GM18870 (cell line): ENCODE data around the gene ZRANB1.
"Not testable (repeated sequence)": the region's sequence is repeated elsewhere in the genome, so short reads cannot be mapped to it uniquely, and the experiment has no call there.

Source experiments
- ATAC-seq: cut with Tn5 transposase; IDR thresholded peaks from one replicate; pipeline ENCODE4 v1.9.1; 2021; ENCODE audit warnings: moderate library complexity; ENCODE audit not compliant: unreplicated experiment

Gene ZRANB1

DNA sequence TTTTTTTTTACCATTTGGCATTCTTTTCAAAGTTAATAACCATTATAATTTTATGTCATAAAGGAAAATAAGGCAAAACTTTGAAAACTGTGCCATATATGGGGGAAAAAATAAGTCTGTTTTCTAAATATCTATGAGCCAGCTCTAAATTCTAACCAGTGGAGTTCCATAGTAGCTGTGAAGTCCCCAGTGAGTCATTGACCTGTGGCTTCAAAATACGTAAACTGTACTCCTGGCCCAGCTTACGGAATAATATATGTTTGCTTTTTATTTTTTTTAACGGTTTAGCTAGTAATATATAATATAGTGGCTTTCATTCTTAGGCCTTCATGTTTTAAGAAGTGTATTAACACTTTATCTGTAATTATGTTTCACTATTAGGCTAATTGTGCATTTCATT, 20.5 kb downstream of the ZRANB1 start:
- ATAC-seq = no peak

DNA sequence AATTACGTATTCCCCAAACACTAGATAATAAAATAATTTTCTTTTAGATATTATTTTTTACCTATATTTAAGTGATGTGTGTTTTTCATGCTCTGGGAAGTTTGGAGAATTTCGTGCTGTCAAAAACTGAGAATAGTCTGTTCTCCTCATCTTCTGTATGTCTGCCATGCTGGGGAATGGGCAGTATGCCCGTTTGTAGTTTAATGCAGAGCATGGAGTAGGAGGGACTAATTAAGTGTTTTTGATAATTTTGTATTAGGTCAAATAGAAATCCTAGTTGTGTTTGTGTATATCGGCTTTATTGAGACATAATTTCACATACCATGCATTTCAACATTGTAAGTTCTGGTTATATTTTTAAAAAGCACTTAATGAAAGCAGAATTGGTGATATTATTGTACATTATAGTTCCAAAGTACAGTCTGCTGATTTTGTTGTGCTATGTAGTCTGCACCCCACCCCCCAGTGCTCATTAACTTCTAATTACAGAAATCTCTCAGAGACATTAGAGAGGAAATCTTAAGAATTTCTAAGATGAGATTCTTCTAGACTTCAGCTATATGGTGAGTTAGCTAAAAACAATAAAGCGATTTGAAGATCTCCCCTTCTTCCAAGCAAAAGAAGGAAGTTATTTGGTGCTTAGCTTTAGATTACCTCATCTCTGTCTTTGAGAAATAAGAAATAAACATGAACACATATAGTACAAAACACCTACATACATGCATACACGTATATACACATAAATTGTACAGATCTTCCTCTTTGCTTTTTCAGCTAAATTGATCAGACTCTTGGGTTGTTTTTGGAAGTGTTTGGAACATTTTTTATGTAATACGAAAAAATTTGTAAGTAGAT, 22.2 kb downstream of the ZRANB1 start:
- no peak for ATAC-seq

DNA sequence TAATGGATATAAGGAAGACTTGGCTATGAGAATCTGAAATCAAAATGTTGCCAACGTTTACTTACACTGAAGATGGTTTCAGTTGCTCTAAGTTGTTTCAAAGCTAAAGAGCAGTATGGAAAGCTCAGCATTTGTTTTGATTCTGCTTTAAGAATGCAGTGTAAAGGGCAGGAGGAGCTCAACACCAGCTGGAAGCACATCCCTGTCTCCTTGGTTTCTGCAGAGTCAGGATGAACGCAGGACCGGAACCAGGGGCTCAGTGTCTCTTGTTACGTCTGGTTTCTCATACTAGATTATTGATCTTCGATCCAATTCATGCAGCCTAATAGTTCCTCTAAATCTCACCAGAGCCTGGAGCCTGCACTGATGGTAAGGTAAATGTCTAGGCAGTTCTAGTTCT, 24.1 kb downstream of the ZRANB1 start:
- ATAC-seq = no peak

DNA sequence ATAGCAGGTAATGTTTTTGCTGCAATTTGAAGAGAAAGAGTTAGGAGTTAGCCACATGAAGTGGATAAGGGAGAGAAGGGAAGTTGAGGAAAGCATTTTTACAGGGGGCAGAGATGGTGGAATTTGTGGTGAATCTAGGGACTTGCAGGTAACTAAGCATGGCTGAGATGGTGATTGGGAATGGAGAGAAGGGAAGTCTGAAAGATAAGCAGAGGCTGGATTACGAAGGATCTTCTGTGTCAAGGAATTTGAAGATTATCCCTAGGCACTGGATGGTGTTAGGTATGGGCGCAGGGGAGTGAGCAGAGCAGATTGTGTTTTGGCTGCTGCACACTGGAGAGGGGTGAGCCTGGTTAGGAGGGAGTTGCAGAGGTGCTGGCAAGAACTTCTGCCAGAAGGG, 25.3 kb downstream of the ZRANB1 start:
- ATAC-seq = no peak

DNA sequence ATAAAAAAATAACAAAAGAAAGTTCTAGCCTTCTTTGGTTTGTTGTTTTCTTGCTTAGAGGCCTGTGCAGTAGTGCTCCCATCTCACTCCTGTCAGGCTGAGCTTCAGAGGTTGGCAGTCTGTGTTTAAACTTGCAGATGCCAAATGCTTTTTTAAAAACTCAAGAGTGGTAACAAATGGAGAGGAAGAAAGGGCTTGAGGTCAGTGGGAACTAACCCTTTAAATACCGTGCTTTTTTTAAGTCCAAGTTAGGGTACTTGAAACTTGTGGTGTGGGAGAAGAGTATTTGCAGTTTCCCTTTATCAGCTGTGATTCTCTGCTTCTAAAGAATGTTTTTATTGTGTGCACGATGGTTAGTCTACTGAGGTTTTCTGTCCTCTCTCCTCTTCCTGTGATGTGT, 29.4 kb downstream of the ZRANB1 start:
- peak; percentile 37 for ATAC-seq

DNA sequence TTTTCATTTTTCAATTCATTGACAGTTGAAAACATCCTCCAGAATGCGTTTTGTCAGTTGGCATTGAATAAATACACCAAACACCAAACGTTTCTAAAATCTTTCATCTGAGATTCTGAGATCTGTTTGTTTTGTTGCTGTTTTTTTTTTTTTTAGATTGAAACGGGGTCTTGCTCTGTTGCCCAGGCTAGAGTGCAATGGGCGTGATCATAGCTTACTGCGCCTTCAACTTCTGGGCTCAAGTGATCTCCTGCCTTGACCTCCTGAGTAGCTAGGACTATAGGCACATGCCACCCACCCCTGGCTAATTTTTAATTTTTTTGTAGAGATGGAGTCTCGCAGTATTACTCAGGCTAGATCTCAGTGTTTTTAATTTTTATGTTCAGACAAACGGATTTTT, 30.7 kb downstream of the ZRANB1 start:
- ATAC-seq = no peak

DNA sequence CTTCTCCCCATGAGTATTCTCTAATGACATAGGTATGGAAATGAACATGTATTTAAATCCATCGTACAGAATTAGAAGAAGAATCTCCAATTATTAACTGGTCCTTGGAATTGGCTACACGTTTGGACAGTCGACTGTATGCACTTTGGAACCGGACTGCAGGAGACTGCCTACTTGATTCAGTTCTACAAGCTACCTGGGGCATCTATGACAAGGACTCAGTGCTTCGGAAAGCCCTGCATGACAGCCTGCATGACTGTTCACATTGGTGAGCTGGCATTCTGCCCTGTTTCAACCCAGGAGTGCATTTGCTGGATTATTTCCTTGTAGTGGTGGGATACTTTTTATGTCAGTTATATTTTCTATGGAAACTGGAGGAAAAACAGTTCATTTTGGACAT, 32.2 kb downstream of the ZRANB1 start:
- ATAC-seq = no peak

DNA sequence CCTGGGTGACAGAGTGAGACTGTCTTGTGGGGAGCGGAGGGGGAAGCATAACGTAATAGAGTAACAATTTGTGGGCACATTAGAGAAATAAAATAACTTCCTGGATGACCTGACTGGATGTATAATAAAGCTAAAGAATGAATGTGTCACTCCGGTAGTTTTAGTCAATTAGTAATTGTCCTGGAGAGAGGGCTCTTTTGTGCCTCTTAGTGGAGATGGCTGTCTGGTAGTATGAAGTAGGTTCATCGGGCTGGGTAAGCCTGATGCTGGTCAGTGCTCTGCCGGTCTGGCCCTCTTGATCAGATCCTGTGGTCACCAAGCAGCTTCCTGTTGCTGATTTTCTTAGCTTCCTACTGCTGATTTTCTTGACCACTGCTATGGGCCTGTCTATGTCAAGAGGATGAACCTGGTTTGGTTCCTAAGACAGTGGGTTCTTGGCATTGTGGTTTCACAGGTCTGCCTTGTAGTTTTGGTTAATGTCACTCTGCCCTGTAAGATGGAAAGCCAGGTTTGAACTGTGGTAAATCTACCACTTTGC, 34.1 kb downstream of the ZRANB1 start:
- ATAC-seq = peak; percentile 70

DNA sequence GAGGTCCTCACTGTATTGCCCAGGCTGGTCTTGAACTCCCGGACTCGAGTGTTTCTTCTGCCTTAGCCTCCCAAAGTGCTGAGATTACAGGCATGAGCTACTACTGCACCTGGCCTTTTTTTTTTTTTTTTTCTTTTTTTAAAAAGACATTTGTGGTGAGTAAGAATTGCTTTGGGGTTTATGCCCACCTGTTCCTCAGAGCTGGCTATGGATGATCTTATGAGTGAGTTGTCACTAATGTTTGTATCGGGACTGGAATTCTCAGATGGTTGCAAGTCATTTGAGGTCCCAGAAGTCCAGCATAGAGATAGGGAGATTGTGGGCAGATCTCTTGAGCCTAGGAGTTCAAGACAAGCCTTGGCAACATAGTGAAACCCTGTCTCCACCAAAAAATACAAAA, 35.2 kb downstream of the ZRANB1 start:
- ATAC-seq = no peak

DNA sequence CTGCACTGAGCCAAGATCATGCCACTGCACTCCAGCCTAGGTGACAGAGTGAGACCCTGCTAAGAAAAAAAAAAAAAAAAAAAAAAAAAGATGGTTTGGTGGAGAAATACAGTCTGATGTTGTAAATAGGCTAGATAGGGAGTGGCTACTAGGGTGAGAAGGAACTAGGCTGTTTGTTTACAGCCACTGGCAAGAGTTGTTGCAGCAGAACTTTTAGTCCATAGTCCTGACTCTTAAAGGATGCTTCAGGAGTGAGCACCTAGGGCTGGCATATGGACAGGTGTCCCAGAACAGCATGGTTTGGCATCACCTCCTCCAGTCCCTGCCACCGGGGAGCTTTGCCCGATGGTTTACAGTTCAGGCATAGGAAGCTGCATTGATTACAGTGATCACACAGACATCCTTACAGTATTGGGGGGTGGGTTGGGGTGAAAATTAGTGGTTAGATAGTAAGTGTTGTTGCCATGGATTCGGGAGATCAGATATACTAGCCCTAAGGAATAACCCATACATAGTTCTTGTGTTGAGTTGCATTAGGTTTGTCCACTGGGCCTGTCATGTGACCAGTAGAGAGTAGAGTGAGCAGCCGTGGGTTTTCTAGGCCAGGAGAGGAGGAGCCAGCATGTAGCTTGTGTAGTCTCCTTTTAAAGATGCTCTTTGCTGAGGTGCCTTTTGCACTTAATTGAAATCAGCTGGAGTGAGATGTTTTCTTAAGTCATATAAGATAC, 35.9 kb downstream of the ZRANB1 start:
- no peak for ATAC-seq

DNA sequence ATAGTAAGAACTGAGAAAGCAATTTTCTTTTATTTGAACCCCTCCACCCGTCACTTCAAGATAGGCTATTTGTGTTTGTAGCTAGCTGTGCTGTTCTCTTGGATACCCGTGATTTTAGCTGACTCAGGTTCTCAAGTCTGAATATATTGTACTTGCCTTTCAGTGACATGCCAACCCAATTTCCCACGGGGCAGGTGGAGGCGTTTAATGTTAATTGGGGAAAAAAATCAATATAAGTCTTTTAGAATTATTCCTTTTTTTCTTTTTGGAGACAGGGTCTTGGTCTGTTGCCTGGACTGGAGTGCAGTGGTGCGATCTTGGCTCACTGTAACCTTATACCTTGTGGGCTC, 36.4 kb downstream of the ZRANB1 start:
- no peak for ATAC-seq

DNA sequence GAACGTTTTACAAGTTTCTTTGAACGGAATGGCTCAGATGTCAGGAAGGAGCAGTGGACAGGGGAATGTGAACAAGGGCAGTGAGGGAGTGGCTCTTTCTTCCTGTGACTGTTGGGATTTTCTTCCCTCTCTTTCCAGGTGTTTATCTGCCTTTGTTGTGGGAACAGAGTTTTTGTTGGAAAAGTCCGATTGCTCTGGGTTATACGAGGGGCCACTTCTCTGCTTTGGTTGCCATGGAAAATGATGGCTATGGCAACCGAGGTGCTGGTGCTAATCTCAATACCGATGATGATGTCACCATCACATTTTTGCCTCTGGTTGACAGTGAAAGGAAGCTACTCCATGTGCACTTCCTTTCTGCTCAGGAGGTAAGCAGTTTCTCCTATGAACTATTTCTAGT, 41.4 kb downstream of the ZRANB1 start:
- no peak for ATAC-seq

DNA sequence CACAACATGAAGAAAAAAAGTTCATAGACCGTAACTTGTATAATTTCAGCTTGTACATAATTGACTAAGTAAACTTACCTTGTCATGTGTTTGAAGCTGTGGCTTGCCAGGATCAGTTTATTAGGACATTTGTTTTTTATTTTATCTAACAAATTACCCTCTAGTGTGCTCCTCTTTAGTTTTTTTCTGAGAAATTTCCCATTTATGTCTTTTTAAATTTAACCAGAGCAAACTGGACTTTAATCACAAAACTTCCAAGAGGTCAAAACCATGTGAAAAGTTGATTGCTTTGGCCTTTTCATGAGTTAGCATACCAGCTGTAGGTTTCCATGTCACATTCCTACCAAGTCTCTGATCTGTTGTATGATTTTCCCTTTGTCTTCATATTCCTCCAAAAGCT, 42.5 kb downstream of the ZRANB1 start:
- ATAC-seq = no peak

DNA sequence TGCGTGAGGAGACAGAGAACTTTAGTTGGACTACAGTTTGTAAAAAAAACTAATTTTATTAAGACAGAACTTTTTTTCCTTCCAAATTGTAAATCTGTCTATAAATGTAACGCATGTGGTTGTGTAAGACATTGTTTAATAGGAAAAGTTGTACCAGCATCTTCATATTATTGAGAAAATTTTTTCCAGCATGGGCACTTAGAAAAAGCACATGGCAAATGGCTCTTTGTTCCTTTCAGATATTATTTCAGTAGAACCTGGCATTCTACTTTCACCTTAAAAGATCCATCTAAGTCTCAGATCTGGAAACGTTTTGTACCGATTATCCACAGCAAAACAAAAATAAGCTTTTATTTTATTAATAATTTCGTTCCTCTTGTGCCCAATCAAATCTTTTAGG, 43.2 kb downstream of the ZRANB1 start:
- ATAC-seq = no peak

DNA sequence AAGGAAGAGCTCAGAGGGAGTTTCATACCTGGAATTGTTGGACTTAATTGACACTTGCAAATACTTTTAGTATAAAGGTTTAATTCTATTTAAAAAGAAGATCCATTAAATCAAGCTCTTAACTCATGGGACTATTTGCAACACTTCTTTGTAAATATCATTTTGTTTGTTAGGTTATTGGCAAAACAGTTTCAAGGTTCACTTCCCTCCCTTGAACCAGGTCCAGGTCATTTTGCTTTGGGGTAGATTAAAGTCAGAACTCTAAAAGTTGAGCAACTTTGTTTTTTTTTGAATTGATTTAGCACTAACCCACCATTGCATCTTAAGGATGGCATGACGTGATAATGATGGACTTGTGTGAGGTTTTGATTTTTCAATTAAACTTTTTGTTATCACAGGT, 45.9 kb downstream of the ZRANB1 start:
- no peak for ATAC-seq

DNA sequence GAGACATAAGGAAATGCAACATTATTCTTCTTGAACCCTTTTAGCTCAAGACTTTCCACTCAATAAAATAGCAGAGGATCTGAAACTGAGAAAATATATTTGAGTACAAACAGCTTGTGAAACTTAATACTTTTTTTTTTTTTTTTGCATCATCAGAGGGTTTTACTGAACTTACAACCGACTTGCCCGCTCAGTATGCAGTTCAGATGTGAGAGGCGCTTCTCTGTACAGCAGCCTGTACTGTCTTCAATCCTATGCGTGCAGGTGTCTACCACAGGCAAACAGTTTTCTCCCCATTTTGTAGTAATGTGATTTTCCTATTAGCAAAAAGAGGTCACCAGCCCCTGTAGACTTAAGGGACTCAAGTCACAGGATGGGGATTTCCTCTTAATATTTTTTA, 46.8 kb downstream of the ZRANB1 start:
- not testable (repeated sequence) for ATAC-seq

DNA sequence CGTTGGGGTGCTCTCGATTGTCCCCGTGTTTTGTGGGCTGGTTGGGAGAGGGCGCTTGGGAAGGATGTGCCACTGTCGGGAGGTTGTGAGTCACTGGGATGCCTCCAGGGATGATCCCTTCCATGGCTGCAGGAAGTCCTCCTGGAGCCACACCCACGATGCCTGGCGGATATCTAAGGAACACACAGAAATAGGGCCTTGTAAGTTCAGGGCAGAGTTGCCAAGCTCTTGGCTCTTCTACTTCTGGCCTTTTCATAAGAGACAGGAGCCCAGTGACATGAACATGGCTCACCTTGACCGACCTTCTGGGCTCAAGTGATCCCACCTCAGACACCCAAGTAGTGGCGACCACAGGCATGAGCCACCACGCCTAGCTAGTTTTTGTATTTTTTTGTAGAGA, 47.6 kb downstream of the ZRANB1 start:
- no peak for ATAC-seq

DNA sequence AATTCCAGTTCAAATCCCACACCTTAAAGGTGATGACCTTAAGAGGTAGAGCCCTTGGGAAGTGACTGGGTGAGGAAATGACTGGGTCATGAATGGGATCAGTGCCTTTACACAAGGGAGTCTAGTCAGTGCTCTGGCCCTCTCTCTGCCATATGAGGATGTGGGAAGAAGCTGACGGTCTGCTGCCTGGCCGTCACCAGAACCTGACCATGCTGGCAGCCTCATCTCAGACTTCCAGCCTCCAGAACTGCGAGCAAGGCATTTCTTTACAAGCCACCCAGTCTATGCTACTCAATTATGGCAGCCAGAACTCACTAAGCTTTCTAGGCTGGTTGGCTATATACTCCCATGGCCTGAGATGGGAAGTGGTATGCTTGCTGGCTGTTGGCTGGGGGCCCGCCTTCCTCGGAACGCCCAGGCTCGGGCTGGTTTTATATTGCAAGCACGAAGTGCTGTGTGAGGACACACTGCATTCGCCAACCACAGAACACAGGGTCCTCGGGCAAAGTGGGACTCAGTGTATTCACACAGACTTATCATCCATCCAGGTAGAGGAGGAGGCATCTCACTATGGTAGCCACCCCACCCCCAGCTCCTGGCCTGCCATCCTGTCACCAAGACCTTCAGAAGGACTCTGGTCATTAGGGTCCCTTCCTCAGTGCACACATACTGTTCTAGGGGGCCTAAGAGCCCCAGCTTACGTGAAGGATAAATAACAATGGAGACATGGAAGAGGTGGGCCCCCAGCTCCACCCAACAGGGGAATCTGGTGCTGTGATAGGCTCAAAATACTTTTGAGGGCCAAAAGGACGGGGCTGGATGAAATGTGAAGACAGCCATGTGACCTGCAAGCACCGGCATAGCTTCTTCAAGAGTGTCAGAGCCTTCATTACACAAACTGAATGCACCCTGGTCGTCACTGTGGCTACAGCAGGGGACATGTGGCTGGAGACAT, 49.0 kb downstream of the ZRANB1 start:
- ATAC-seq = no peak

DNA sequence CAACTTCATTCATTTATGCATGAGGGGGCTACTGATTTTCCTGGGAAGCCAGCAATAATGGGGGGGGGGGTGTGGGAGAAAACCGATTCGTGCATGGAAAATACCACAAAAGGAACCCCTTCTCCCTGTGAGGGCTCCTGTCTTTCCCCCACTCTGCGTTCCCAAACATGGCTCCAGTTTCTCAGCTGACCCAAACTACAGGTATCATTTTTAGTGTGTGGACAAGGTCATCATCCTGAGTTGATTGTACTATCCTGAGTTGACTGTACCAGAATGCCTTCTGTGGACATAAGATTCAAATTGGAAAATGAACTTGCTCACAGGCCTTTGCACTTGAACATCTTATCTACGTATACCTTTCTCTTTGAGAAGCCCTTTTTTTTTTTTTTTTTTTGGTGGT, 49.9 kb downstream of the ZRANB1 start:
- ATAC-seq = no peak

DNA sequence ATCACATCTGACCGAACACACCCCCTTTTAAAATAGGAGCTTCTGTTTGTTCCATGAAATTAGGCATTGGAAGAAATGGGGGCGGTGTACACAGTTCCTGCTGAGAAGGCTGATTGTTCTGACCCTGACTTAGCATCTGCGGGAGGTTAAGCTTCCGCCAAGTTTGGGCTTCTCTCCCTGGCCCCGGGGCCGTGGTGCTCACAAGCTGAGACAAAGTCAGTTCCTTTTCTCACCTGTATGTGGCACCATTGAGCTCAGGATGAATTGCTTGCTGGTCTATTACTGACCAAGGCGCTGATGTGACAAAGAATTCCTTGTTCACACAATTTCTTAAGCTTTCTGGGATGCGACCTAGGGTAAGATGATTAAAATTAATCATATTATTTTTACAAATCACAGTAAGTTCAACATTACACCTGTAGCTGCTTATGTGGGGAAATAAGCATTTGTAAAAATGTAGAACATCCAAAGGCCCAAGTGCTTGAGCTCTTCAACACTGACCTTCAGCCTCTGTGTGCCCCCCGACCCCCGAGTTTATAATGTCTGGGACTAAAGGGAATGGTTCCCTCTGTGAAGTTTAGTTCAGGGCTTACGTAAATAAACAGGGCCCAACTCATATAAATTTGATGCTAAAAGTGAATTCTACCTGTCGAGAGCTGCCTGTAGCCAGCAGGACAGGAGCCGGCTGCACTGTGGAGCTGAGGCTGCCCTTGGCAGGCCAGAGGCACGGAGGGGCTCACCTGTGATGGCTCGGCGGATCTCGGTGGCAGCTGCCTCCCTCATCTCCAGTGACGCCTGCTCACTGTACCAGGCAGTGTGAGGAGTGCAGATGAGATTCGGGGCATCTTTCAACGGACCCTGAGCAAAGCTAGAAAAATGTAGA, 50.8 kb downstream of the ZRANB1 start:
- ATAC-seq = peak; percentile 47
